Activated naive CD4-positive, alpha-beta T cell treated with anti-CD3 and anti-CD28 coated beads for 36 hours (primary cell): ENCODE measurements around the gene BIN1. TPM values are rescaled to one million over a fixed set of nuclear protein-coding genes. Genes with fewer than 3 reads are reported as not detected.

Experiments
- CTCF ChIA-PET: fragments of 350-600 bp; sonication (Branson Sonifier 250); formaldehyde crosslinking; loops from one replicate; lab custom pipeline; 2021; ENCODE audit warnings: antibody characterized with exemption; lab: Charles Lee
- DNase-seq: peaks from one replicate; pipeline ENCODE4 v3.0.0-alpha.2; 2020
- H3K27ac Mint-ChIP-seq: one replicate; pipeline ENCODE4 v1.8.0; 2021; ENCODE audit warnings: mild to moderate bottlenecking, mixed read lengths
- H3K27me3 Mint-ChIP-seq: one replicate; pipeline ENCODE4 v1.8.0; 2021; ENCODE audit warnings: low read depth, mixed read lengths
- H3K36me3 Mint-ChIP-seq: one replicate; pipeline ENCODE4 v1.8.0; 2021; ENCODE audit warnings: low read depth, mixed read lengths
- H3K4me1 Mint-ChIP-seq: one replicate; pipeline ENCODE4 v1.8.0; 2021; ENCODE audit warnings: low read depth, mixed read lengths
- H3K4me3 Mint-ChIP-seq: one replicate; pipeline ENCODE4 v1.8.0; 2021; ENCODE audit warnings: mild to moderate bottlenecking, moderate library complexity, mixed read lengths
- H3K9me3 Mint-ChIP-seq: one replicate; pipeline ENCODE4 v1.8.0; 2021; ENCODE audit warnings: mixed read lengths
- intact Hi-C: fragments of 100-400 bp; cut with micrococcal nuclease; formaldehyde crosslinking; loops from one replicate; pipeline ENCODE4 v1.15.1; 2023
- total RNA-seq, 2 experiments: library from RNA; stranded (reverse); gene quantifications; one replicate each; pipeline ENCODE4 v1.2.3, GENCODE V29; 2021

The BIN1 gene
- total RNA-seq, 2 experiments from 2014 or later: 50.4 to 51.1 TPM

DNA sequence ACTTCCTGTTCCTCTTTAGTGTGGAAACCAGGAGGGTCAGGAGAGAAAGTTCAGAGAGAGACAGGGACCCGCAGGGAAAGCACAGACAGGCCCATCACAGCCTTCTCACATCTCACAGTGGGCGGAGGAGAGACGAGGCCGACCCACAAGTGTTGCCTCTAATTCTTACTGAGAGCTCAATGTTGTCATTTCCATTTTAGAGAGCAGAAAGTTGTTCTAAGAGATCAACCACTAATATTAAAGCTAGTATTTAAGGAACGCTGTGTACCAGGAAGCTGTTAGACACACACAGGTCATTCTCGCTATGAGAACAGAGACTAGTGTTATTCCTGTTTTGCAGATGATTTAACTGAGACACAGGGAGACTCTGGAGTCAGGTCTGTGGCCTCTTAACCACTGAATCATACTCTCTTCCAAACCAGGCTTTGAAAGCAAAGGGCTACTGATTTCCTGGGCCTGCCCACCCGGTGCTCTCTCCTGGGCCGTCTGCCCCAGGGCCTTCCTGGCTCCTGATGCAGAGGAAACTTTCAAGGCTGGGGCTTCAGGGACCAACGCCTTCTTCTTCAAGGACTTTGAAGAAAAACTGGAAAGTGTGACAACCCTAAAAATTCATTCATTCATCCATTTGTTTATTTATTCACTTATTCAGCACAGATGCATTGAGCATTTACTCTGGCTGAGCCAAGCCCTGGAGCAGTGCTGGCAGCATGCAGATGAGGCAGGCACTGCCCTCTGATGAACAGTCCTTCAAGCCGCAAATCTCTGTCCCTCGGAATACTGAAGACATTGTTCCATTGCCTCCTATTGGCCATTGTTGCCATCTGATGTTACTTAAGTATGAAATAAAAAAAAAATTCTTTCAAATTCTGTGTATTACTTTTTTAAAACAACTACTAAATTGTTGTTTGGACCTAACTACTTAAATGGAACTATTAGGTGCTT, 37.2 kb upstream of the BIN1 start:
- no peak for DNase-seq
- intact Hi-C loops: no loop called here
- no peak overlapping the region for H3K27ac Mint-ChIP-seq
- no peaks in the 10 kb centered on the region for H3K36me3 Mint-ChIP-seq
- H3K4me3 Mint-ChIP-seq: no peak overlapping the region
- H3K4me1 Mint-ChIP-seq: no peaks in the 10 kb centered on the region
- no peaks in the 10 kb centered on the region for H3K27me3 Mint-ChIP-seq
- H3K9me3 Mint-ChIP-seq: no peaks in the 10 kb centered on the region
- CTCF ChIA-PET: no interaction called here

DNA sequence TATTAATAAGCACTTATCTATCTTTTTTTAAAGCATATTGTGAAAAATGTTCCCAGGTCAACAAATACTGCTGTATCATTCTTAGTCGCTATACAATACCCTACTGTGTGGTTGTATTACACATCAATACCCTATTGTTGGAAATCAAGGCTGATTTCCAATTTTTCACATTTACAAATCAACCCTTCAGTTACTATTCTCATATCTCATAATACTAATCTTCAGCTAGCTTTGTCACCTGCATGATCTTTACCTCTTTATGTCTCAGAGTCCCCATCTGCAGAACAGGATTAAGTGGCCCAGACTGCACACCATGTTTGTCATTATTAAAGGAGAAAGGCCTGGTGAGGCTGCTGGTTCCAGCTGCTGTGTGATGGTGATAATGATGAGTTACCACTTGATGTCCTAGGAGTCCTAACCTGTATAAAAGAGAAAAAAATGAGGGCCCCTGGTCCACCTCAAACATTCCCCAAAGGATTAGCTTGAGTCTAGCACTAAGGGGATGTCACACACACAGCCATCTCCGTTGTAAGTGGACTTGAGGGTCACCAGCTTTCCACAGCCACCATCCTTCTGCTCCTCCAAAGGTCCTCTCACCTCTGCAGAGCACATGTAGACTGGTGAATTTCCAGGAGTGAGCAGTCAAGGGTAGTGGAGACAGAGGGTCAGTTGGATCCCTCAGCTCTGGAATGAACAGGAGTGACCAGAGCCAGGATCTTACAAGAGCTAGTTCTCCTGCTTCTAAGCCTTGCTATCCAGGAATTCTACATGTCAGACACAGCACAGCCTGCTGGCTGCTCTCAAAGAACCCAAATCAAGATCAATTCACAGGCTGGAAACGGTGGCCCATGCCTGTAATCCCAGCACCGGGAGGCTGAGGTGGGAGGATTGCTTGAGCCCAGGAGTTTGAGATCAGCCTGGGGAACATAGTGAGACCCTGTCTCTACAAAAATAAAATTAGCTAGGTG, 36.0 kb upstream of the BIN1 start:
- CTCF ChIA-PET: no interaction called here
- H3K27ac Mint-ChIP-seq: no peak overlapping the region
- no peaks in the 10 kb centered on the region for H3K27me3 Mint-ChIP-seq
- H3K9me3 Mint-ChIP-seq: no peaks in the 10 kb centered on the region
- intact Hi-C loops: no loop called here
- H3K36me3 Mint-ChIP-seq: no peaks in the 10 kb centered on the region
- H3K4me3 Mint-ChIP-seq: no peak overlapping the region
- no peak for DNase-seq
- H3K4me1 Mint-ChIP-seq: no peaks in the 10 kb centered on the region

DNA sequence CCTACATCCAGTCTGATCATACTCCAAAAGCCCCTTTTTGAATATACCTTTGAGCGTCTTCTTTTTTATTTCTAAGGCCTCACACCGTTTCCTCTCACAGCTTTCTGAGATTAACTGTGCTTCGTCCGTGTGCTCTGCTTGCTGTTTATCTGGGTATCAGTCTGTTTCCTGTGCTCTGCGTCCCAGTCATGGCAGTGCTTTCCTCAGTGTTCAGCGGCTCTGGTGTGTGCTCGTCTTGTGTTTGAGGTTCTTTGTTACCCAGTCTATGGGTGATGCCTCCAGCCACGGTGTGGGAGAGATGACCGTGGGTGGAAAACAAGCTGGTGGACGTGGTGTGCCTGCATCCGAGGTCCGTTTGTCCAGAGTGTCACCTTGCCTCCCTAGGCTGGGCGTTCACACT, 33.6 kb upstream of the BIN1 start:
- Mint-ChIP-seq H3K4me1 (no peaks in the 10 kb centered on the region), H3K27ac (no peak overlapping the region), H3K27me3 (no peaks in the 10 kb centered on the region), H3K36me3 (no peaks in the 10 kb centered on the region), H3K9me3 (no peaks in the 10 kb centered on the region), H3K4me3 (no peak overlapping the region)
- intact Hi-C loops: no loop called here
- CTCF ChIA-PET: interaction anchor here (1.1 kb wide), 1 partner anchor 73 kb away, joined by 4 read pairs; no protein-coding TSS in a partner anchor
- no peak for DNase-seq

DNA sequence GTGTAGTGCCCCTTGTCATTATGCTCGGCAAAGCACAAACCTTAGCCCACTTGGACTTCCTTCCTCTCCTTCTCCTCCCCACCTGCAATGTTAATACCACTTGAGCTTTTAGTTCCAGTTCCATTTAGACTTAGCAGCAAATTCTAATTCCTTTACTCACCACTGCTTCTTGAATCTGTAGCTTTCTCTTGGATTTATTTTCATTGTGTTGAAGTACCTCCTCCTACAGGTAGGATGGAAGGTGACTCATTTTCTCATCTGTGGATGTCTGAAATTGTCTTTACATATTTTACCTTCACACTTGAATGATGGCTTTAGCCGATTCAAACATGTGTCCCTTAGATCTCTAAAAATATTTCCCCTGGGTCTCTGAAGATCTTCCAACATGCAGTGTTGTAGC, 32.8 kb upstream of the BIN1 start:
- Mint-ChIP-seq H3K27me3 (no peaks in the 10 kb centered on the region), H3K36me3 (no peaks in the 10 kb centered on the region), H3K27ac (no peak overlapping the region), H3K4me3 (no peak overlapping the region), H3K4me1 (no peaks in the 10 kb centered on the region), H3K9me3 (no peaks in the 10 kb centered on the region)
- CTCF ChIA-PET: interaction anchor here (0.6 to 1.3 kb wide), 3 partner anchors 72 to 686 kb away, joined by 3 to 5 read pairs (median 5); no protein-coding TSS in a partner anchor
- intact Hi-C loops: no loop called here
- no peak for DNase-seq

DNA sequence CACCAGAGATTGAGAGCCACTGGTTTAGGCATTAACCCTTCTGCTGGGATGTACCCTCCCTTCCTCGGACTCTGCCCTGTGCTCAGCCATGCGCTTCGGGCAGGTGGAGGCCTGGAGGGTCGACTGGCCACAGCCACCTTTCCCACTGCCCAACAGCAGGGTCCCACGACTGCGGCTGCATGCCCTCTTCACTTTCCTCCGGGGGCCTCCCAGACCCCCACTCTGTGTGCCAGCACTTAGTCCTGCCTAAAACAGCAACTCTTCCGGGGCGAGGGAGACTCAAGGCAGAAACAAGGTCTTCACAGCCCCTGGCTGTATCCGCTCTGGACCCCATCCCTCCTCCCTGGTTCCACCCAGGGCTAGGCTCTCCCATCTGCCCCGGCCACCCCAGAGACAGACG, 31.3 kb upstream of the BIN1 start:
- intact Hi-C loops: no loop called here

DNA sequence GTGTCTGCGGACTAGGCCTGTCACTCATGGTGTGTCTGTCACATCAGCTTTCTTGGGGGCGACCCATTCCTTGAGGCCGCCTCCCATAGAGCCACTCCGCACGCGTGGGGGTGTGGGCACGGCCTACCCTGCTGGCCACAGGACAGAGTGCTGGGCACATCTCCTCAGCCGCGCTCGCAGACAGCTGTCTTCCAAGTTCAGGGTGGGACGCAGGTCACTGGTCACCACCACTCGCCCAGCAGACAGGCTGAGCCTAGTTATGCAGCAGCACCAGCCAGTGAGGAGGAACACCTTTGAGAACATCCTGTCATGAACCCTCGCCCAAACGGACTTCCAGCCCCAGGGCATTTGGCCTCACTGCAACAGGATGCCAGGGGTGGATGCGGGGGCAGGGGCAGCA, 30.8 kb upstream of the BIN1 start:
- intact Hi-C loops: no loop called here

More for the DNA sequence above, 31.3 kb upstream of the BIN1 start:
- Mint-ChIP-seq H3K36me3 (no peaks in the 10 kb centered on the region), H3K9me3 (no peaks in the 10 kb centered on the region), H3K27me3 (no peaks in the 10 kb centered on the region), H3K4me3 (no peak overlapping the region), H3K4me1 (no peaks in the 10 kb centered on the region), H3K27ac (no peak overlapping the region)
- no peak for DNase-seq
- CTCF ChIA-PET: interaction anchor here (0.9 kb wide), 1 partner anchor 89 kb away, joined by 4 read pairs; no protein-coding TSS in a partner anchor

DNA sequence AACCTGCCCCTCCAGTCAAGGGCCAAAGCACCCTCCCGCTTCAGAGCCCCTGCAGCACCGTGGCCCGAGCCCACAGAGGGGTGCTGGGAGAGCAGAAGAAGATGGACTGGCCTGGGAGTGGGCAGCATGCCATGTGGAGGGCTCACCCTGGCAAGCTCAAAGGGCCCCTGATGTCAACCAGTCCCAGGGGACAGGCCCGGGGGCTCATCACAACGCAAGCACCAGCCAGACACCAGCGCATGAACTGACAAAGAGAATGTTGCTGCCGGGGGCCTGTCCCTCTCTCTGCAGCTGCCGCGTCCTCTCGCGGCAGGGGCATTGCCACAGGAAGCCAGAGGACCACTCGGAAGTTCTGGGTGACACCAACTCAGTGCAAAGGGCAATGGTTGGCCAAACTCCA, 30.3 kb upstream of the BIN1 start:
- intact Hi-C loops: no loop called here
- Mint-ChIP-seq H3K4me1 (no peaks in the 10 kb centered on the region), H3K4me3 (no peak overlapping the region), H3K27ac (no peak overlapping the region), H3K36me3 (no peaks in the 10 kb centered on the region), H3K27me3 (no peaks in the 10 kb centered on the region), H3K9me3 (no peaks in the 10 kb centered on the region)
- CTCF ChIA-PET: no interaction called here
- DNase-seq: no peak

More for the DNA sequence above, 30.8 kb upstream of the BIN1 start:
- no peak for DNase-seq
- H3K4me3 Mint-ChIP-seq: no peak overlapping the region
- H3K36me3 Mint-ChIP-seq: no peaks in the 10 kb centered on the region
- H3K9me3 Mint-ChIP-seq: no peaks in the 10 kb centered on the region
- CTCF ChIA-PET: no interaction called here
- H3K27ac Mint-ChIP-seq: no peak overlapping the region
- no peaks in the 10 kb centered on the region for H3K27me3 Mint-ChIP-seq
- H3K4me1 Mint-ChIP-seq: no peaks in the 10 kb centered on the region

DNA sequence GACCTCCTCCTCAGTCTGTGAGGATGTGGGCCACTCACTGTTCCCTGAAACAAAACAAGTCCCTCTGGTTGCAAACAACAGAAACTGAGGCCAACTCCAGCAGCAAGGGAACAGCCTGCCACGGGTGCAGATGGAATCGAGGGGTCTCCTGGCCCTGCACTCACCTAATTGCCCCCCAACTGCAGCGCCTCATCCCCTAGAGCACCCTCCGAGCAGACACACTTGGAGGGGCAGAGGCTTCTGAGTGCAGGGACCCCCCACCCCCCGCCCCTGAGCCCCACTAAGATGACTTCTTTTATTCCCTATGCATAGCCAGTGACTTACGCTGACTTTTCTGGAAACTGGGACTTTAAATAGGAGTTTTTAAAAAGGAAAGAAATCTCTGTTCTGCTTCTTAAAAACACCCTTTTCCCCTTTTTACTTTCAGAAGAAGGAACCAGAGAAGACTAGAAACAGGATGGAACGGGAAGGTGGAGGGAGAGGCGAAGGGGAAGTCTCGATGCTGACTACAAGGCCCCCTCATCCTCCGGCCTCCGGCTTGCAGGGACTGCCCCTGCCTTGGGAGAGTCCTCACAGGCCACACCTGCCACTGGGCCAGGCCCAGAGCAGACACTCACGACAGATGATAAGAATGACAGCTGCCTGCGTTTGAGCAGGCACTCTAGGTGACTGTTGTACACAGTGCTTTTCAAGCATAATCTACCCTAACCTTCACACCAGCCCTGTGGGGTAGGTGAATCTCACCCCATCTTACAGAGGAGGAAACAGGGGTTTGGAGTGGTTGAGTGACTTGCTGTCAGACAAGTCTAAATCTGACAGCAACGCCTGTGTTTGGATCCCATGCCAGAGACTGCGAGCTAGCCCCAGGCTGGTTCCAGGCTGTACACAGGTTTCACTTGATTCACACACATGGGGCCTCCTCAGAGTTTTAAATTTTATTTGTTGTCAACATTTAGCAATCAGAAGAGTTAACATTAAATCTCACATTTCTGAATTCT, 28.2 kb upstream of the BIN1 start:
- no peaks in the 10 kb centered on the region for H3K36me3 Mint-ChIP-seq
- H3K4me3 Mint-ChIP-seq: no peak overlapping the region
- no peaks in the 10 kb centered on the region for H3K9me3 Mint-ChIP-seq
- intact Hi-C loops: no loop called here
- CTCF ChIA-PET: no interaction called here
- H3K4me1 Mint-ChIP-seq: no peaks in the 10 kb centered on the region
- DNase-seq: no peak
- no peaks in the 10 kb centered on the region for H3K27me3 Mint-ChIP-seq
- H3K27ac Mint-ChIP-seq: no peak overlapping the region

DNA sequence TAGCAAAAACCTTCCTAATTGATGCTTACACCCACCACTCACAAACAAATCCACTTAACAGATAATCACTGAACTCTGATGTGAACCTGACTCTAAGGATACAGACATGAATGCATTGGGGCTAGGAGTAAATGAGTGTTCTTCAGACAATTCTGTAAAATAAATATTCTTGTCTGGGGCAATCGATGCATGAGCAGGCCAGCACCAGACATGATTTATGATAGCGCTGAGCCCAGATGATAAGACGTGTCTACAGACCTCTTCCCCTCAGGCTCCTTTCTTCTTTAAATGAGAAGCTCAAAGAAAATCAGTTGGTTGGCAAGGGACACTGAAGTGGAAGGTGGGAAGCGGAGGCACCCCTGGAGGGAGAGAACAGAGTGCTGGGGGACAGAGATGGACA, 27.3 kb upstream of the BIN1 start:
- CTCF ChIA-PET: no interaction called here
- Mint-ChIP-seq H3K36me3 (no peaks in the 10 kb centered on the region), H3K4me3 (no peak overlapping the region), H3K27ac (no peak overlapping the region), H3K27me3 (no peaks in the 10 kb centered on the region), H3K9me3 (no peaks in the 10 kb centered on the region), H3K4me1 (no peaks in the 10 kb centered on the region)
- intact Hi-C loops: no loop called here
- no peak for DNase-seq

DNA sequence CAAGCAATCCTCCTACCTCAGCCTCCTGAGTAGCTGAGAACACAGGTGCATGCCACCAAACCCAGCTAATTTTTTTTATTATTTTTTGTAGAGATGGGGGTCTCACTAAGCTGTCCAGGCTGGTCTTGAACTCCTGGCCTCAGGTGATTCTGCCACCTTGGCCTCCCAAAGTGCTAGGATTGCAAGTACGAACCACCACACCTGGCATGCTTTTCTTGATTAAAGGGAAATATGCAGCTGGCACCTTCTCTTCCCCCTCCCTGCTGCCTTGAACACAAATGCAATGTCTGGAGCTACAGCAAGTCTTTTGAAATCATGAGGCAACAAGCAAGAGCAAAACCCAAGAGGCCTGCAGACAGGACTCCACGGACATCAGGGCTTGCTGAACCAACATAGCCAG, 26.8 kb upstream of the BIN1 start:
- Mint-ChIP-seq H3K27me3 (no peaks in the 10 kb centered on the region), H3K27ac (no peak overlapping the region), H3K4me3 (no peak overlapping the region), H3K36me3 (no peaks in the 10 kb centered on the region), H3K4me1 (no peaks in the 10 kb centered on the region), H3K9me3 (no peaks in the 10 kb centered on the region)
- CTCF ChIA-PET: no interaction called here
- DNase-seq: no peak
- intact Hi-C loops: no loop called here

DNA sequence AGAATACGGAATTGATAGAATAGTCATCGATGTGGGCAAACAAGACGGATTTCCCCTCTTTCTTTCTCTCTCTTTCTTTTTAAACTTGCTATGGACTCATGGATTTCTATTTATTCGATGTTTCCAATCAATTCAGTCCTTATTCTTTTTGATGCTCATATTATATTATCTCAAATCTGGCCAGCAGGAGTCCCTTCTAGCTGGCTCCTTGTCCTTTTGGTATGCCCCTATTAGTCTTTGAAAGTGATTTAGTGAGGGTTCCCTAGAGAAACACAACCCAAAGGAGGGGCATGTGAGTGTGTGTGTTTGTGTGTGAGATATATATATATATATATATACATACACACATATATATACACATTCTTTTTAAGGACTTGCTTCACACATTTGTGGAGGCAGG, 23.5 kb upstream of the BIN1 start:
- intact Hi-C loops: no loop called here
- DNase-seq: no peak
- Mint-ChIP-seq H3K4me1 (no peaks in the 10 kb centered on the region), H3K27ac (no peak overlapping the region), H3K9me3 (no peaks in the 10 kb centered on the region), H3K4me3 (no peak overlapping the region), H3K36me3 (no peaks in the 10 kb centered on the region), H3K27me3 (no peaks in the 10 kb centered on the region)
- CTCF ChIA-PET: no interaction called here
